H1 (cell line): Measurements from ENCODE around the gene CD300H. TPM values are rescaled to one million over a fixed set of nuclear protein-coding genes. Genes with fewer than 3 reads are reported as not detected.

ENCODE experiments used
- CTCF ChIA-PET: fragments of 300-600 bp; sonication (Branson Sonifier 250); formaldehyde crosslinking; loops from one replicate; lab custom pipeline; 2021; ENCODE audit not compliant: partially characterized antibody; lab: Charles Lee
- POLR2A ChIA-PET: fragments of 300-600 bp; sonication (Branson Sonifier 250); formaldehyde crosslinking; loops from one replicate; lab custom pipeline; 2021; ENCODE audit warnings: inconsistent platforms; ENCODE audit not compliant: partially characterized antibody; lab: Charles Lee
- DNase-seq, 2 experiments: peaks; one replicate each; pipeline versions ENCODE4 v3.0.0 to v3.0.0-alpha.2; 2010 to 2022; ENCODE audit warnings: low spot score in 2 of 2, low read depth in 1 of 2, mixed read lengths in 1 of 2
- FAIRE-seq: peaks from 2 replicates; lab custom pipeline; 2011; peaks lifted over from hg19 to GRCh38; lab: Jason Lieb, UNC
- H2AFZ ChIP-seq: 2 replicates; pipeline ENCODE4 v1.8.1; 2012; ENCODE audit warnings: low read length, inconsistent platforms
- H2AK5ac ChIP-seq: 2 replicates; pipeline ENCODE4 v1.6.1; 2013; ENCODE audit warnings: low read depth, low read length
- H2BK120ac ChIP-seq: replicated peaks from 2 replicates; pipeline ENCODE3; 2013; ENCODE audit warnings: low read depth, low read length, inconsistent platforms
- H2BK12ac ChIP-seq: 2 replicates; pipeline ENCODE4 v1.6.1; 2013; ENCODE audit warnings: low read depth, low read length
- H2BK15ac ChIP-seq: 2 replicates; pipeline ENCODE4 v1.6.1; 2013; ENCODE audit warnings: low read length
- H2BK20ac ChIP-seq: 2 replicates; pipeline ENCODE4 v1.6.1; 2013; ENCODE audit warnings: low read length
- H2BK5ac ChIP-seq: 2 replicates; pipeline ENCODE4 v1.6.1; 2013; ENCODE audit warnings: low read depth, low read length
- H3K14ac ChIP-seq: 2 replicates; pipeline ENCODE4 v1.6.1; 2013; ENCODE audit warnings: inconsistent platforms; ENCODE audit not compliant: insufficient read length
- H3K18ac ChIP-seq: 2 replicates; pipeline ENCODE4 v1.6.1; 2013; ENCODE audit warnings: low read length; ENCODE audit errors: extremely low read depth
- H3K23ac ChIP-seq: 2 replicates; pipeline ENCODE4 v1.6.1; 2013; ENCODE audit warnings: inconsistent platforms; ENCODE audit not compliant: insufficient read length
- H3K23me2 ChIP-seq: 2 replicates; pipeline ENCODE4 v1.6.1; 2013; ENCODE audit warnings: low read depth, low read length
- H3K27ac ChIP-seq: 2 replicates; pipeline ENCODE4 v1.6.1; 2011; ENCODE audit warnings: low read depth, low read length, inconsistent platforms
- H3K27me3 ChIP-seq, 4 experiments: replicated peaks in 1 of 4; 1 replicate in 1 of 4; 2 replicates in 3 of 4; pipeline versions ENCODE4 v1.6.1 to v1.8.1; 2011 to 2013; ENCODE audit warnings: low read length in 3 of 4, mild to moderate bottlenecking in 3 of 4, inconsistent platforms in 2 of 4, mixed read lengths in 2 of 4, moderate library complexity in 1 of 4; ENCODE audit not compliant: control insufficient read depth in 3 of 4, insufficient read depth in 3 of 4; ENCODE audit errors: extremely low read depth in 1 of 4
- H3K36me3 ChIP-seq, 4 experiments: 2 replicates each; pipeline versions ENCODE4 v1.6.1 to v1.8.1; 2011 to 2013; ENCODE audit warnings: mild to moderate bottlenecking in 4 of 4, low read length in 3 of 4, moderate library complexity in 2 of 4, control low read depth in 1 of 4, inconsistent platforms in 1 of 4; ENCODE audit not compliant: insufficient read depth in 4 of 4, control insufficient read depth in 2 of 4
- H3K4ac ChIP-seq: replicated peaks from 2 replicates; pipeline ENCODE3; 2013; ENCODE audit warnings: low read length, low read depth, mixed read lengths, inconsistent platforms; ENCODE audit not compliant: insufficient read length
- H3K4me1 ChIP-seq, 4 experiments: replicated peaks in 1 of 4; 1 replicate in 1 of 4; 2 replicates in 3 of 4; pipeline versions ENCODE4 v1.6.1 to v1.8.1; 2011 to 2013; ENCODE audit warnings: low read length in 3 of 4, inconsistent platforms in 2 of 4, mixed read lengths in 1 of 4; ENCODE audit not compliant: insufficient read depth in 4 of 4, control insufficient read depth in 3 of 4
- H3K4me2 ChIP-seq, 2 experiments: 2 replicates each; pipeline versions ENCODE4 v1.6.1 to v1.8.1; 2011 to 2013; ENCODE audit warnings: low read depth in 2 of 2, low read length in 2 of 2, control low read depth in 1 of 2, inconsistent platforms in 1 of 2, mild to moderate bottlenecking in 1 of 2; ENCODE audit not compliant: insufficient read depth in 1 of 2
- H3K4me3 ChIP-seq, 4 experiments: fragments of 200-600, 300-600 bp in 1 of 4; sonication (generic), shearing (Covaris generic), sonication (Bioruptor Twin) in 1 of 4; 2 replicates each; pipeline versions ENCODE4 v1.5.1 to v1.8.1; 2011 to 2016; ENCODE audit warnings: low read length in 4 of 4, low read depth in 3 of 4, control low read depth in 2 of 4, inconsistent platforms in 2 of 4, mild to moderate bottlenecking in 2 of 4, mixed read lengths in 1 of 4, moderate library complexity in 1 of 4; ENCODE audit not compliant: insufficient read depth in 2 of 4; ENCODE audit errors: extremely low read depth in 1 of 4
- H3K56ac ChIP-seq: replicated peaks from 2 replicates; pipeline ENCODE3; 2013; ENCODE audit warnings: low read depth, mild to moderate bottlenecking, mixed read lengths, low read length, inconsistent platforms; ENCODE audit not compliant: insufficient read length
- H3K79me1 ChIP-seq: 2 replicates; pipeline ENCODE4 v1.6.1; 2013; ENCODE audit warnings: low read depth, low read length, control low read depth
- H3K79me2 ChIP-seq, 2 experiments: 2 replicates each; pipeline versions ENCODE4 v1.6.1 to v1.8.1; 2012 to 2013; ENCODE audit warnings: low read length in 2 of 2, mild to moderate bottlenecking in 2 of 2, inconsistent platforms in 1 of 2; ENCODE audit not compliant: insufficient read depth in 2 of 2, control insufficient read depth in 1 of 2
- H3K9ac ChIP-seq, 4 experiments: replicated peaks in 1 of 4; 1 replicate in 1 of 4; 2 replicates in 3 of 4; pipeline versions ENCODE4 v1.6.1 to v1.8.1; 2011 to 2013; ENCODE audit warnings: low read depth in 3 of 4, low read length in 3 of 4, control low read depth in 2 of 4, mild to moderate bottlenecking in 2 of 4, moderate library complexity in 2 of 4, inconsistent platforms in 1 of 4; ENCODE audit errors: extremely low read depth in 1 of 4
- H3K9me3 ChIP-seq, 2 experiments: 2 replicates each; pipeline versions ENCODE4 v1.6.1 to v1.8.1; 2012 to 2013; ENCODE audit warnings: mild to moderate bottlenecking in 2 of 2, moderate library complexity in 2 of 2, control low read depth in 1 of 2, inconsistent platforms in 1 of 2, low read depth in 1 of 2, low read length in 1 of 2, mixed read lengths in 1 of 2; ENCODE audit not compliant: insufficient read depth in 2 of 2
- H4K20me1 ChIP-seq, 2 experiments: replicated peaks in 1 of 2; 2 replicates each; pipeline versions ENCODE3 to v1.8.1; 2011 to 2013; ENCODE audit warnings: inconsistent platforms in 2 of 2, low read length in 2 of 2, mild to moderate bottlenecking in 1 of 2; ENCODE audit not compliant: insufficient read depth in 2 of 2, control insufficient read depth in 1 of 2
- H4K5ac ChIP-seq: 2 replicates; pipeline ENCODE4 v1.6.1; 2013; ENCODE audit warnings: low read length, low read depth, mixed read lengths, inconsistent platforms; ENCODE audit not compliant: insufficient read length
- H4K8ac ChIP-seq: 2 replicates; pipeline ENCODE4 v1.8.0; 2013; ENCODE audit warnings: mild to moderate bottlenecking, moderate library complexity, low read length, inconsistent platforms; ENCODE audit not compliant: insufficient read depth; ENCODE audit errors: extremely low read depth
- H4K91ac ChIP-seq: replicated peaks from 2 replicates; pipeline ENCODE3; 2013; ENCODE audit warnings: low read length, mixed read lengths, inconsistent platforms; ENCODE audit not compliant: insufficient read length
- FOSL1 ChIP-seq: IDR thresholded peaks from 2 replicates; pipeline ENCODE4 v1.6.1; 2011; ENCODE audit warnings: mild to moderate bottlenecking, low read depth, low read length, moderate library complexity; ENCODE audit not compliant: insufficient read depth
- HDAC2 ChIP-seq, 2 experiments: fragments of 300-600 bp in 1 of 2; sonication (generic) in 1 of 2; IDR thresholded peaks; 2 replicates each; pipeline ENCODE4 v1.6.1; 2011 to 2012; ENCODE audit warnings: low read depth in 2 of 2, low read length in 2 of 2, mild to moderate bottlenecking in 2 of 2, moderate library complexity in 2 of 2, borderline replicate concordance in 1 of 2, inconsistent platforms in 1 of 2
- JUND ChIP-seq: IDR thresholded peaks from 2 replicates; pipeline ENCODE4 v1.6.1; 2011; ENCODE audit warnings: mild to moderate bottlenecking, improper control_type of control experiment, low read length
- KDM5A ChIP-seq: fragments of 200-600 bp; IDR thresholded peaks from 2 replicates; pipeline ENCODE4 v1.7.1; 2012; ENCODE audit warnings: mild to moderate bottlenecking, low read length, inconsistent platforms, mixed read lengths
- PHF8 ChIP-seq: fragments of 200-600 bp; sonication (generic); conservative IDR thresholded peaks from 2 replicates; pipeline ENCODE4 v1.7.1; 2012; ENCODE audit warnings: low read depth, mild to moderate bottlenecking, inconsistent platforms, low read length, moderate library complexity
- POLR2A ChIP-seq, 2 experiments: IDR thresholded peaks; 1 replicate in 1 of 2; 2 replicates in 1 of 2; pipeline ENCODE4 v1.6.1; 2011; ENCODE audit warnings: low read depth in 2 of 2, low read length in 2 of 2, mild to moderate bottlenecking in 2 of 2; ENCODE audit errors: control extremely low read depth in 1 of 2
- SIN3A ChIP-seq, 2 experiments: IDR thresholded peaks in 1 of 2; conservative IDR thresholded peaks in 1 of 2; 2 replicates each; pipeline ENCODE4 v1.6.1; 2011 to 2012; ENCODE audit warnings: low read length in 2 of 2, improper control_type of control experiment in 1 of 2, low read depth in 1 of 2, mild to moderate bottlenecking in 1 of 2
- TBP ChIP-seq: IDR thresholded peaks from 2 replicates; pipeline ENCODE4 v1.6.1; 2011; ENCODE audit warnings: low read depth, low read length, improper control_type of control experiment
- TCF12 ChIP-seq: IDR thresholded peaks from 2 replicates; pipeline ENCODE4 v1.6.1; 2011; ENCODE audit warnings: low read depth, mild to moderate bottlenecking, low read length
- YY1 ChIP-seq: IDR thresholded peaks from 2 replicates; pipeline ENCODE4 v1.6.1; 2011; ENCODE audit warnings: low read depth, mild to moderate bottlenecking, low read length
- WGBS, 2 experiments: shearing (Covaris generic) in 1 of 2; methylation state at CpG; one replicate each; pipeline versions ENCODE4 v1.1.6 to v1.1.7; 2013 to 2015; ENCODE audit warnings: low lambda C conversion rate in 2 of 2, mixed read lengths in 2 of 2, inconsistent platforms in 1 of 2, low coverage in 1 of 2, missing lambda C conversion rate in 1 of 2; ENCODE audit not compliant: insufficient replicate concordance in 2 of 2, insufficient coverage in 1 of 2, insufficient read length in 1 of 2; ENCODE audit errors: extremely low coverage in 1 of 2, missing lambda C conversion rate in 1 of 2; 5-methylcytosine and 5-hydroxymethylcytosine counted together
- polyA plus RNA-seq, 7 experiments: library from polyadenylated mRNA; depleted of rRNA in 3 of 7; stranded (reverse) in 5 of 7; unstranded in 2 of 7; fragments of >200 nt in 5 of 7; fragments of 200-250 nt in 2 of 7; gene quantifications; 1 replicate in 5 of 7; 2 replicates in 1 of 7; 4 replicates in 1 of 7; pipeline versions ENCODE4 v1.2.1 to v1.2.3, GENCODE V29; 2011 to 2013; ENCODE audit warnings: missing spikeins in 2 of 7, mixed read lengths in 2 of 7
- total RNA-seq: library from RNA; stranded (reverse); fragmentation: NEBNext Ultra II Directional; extraction: Animal tissue kit (Norgen Biotek cat#: 25700); gene quantifications from 2 replicates; pipeline ENCODE4 v1.2.1, GENCODE V29; 2021

Gene CD300H
- total and polyA plus RNA-seq, 2 of the 8 experiments (the other 6 are each of a cell fraction or from before 2014, with no cell fraction given) = not detected

- Histone ChIP-seq H2BK12ac (no peak overlapping the region), H2BK15ac (no peak overlapping the region), H3K79me2 (no peaks in the 10 kb centered on the region), H3K9me3 (no peaks in the 10 kb centered on the region; a peak in 1 of 4 replicates), H4K5ac (no peak overlapping the region), H2BK20ac (no peak overlapping the region), H3K36me3 (no peaks in the 10 kb centered on the region), H3K27me3 (peaks cover 0 to 7% (median under 1%) of the 10 kb centered on the region in 4 experiments; a peak in 4 of 7 replicates), H3K27ac (no peak overlapping the region), H4K20me1 (no peaks in the 10 kb centered on the region), H2BK120ac (no peak overlapping the region), H3K56ac (no peak overlapping the region), H2AK5ac (no peak overlapping the region), H2BK5ac (no peak overlapping the region), H2AFZ (no peak overlapping the region), H3K23ac (no peak overlapping the region), H3K23me2 (no peaks in the 10 kb centered on the region; the same call in 1 of the 2 replicates), H4K8ac (no peak overlapping the region), H3K4me1 (no peaks in the 10 kb centered on the region), H3K4me3 (no peak overlapping the region), H3K18ac (no peak overlapping the region), H3K14ac (no peak overlapping the region), H4K91ac (no peak overlapping the region), H3K4ac (no peak overlapping the region), H3K79me1 (no peaks in the 10 kb centered on the region), H3K4me2 (no peak overlapping the region), H3K9ac (no peak overlapping the region)
- ChIA-PET CTCF (interaction anchor here (0.9 to 2.4 kb wide), 5 partner anchors 9 to 242 kb away, joined by 3 to 20 read pairs (median 3); partner anchors contain the start of gene CD300H), POLR2A (no interaction called here)
- no peak for TF ChIP-seq JUND
- TF ChIP-seq KDM5A = no peak
- TF ChIP-seq PHF8 = no peak
- peak; percentile 82; the same call in 1 of the 2 replicates for TF ChIP-seq YY1
- TF ChIP-seq POLR2A (IDR thresholded peaks at IDR 0.05; ENCODE audit: control extremely low read depth in 1 of 2, low read depth in 2 of 2, low read length in 2 of 2) = no peak
- TF ChIP-seq HDAC2 (IDR thresholded peaks at IDR 0.05; ENCODE audit: borderline replicate concordance in 1 of 2, low read depth in 2 of 2, low read length in 2 of 2) = no peak
- TF ChIP-seq SIN3A (conservative IDR thresholded peaks at IDR 0.05 in 1 of 2, IDR thresholded peaks at IDR 0.05 in 1 of 2; ENCODE audit: low read depth in 1 of 2, low read length in 2 of 2) = no peak
- no peak for TF ChIP-seq TBP
- peak; percentile 73; the same call in 1 of the 2 replicates for TF ChIP-seq TCF12
- TF ChIP-seq FOSL1 = no peak
- WGBS, 2 experiments = 51% methylated on average over 2 of the region's 2 CpGs; no CpG with 5 or more reads in 1 of the 2 experiments
- peak in 1 of 2 experiments; percentile 54 for DNase-seq
- no peak for FAIRE-seq
Measured at GRCh38 chr17:74610108-74610507, 42.8 kb upstream of the CD300H start.
